AG09309 (cell line): ENCODE data around the gene NEAT1.

Experiments
- DNase-seq: peaks from one replicate; pipeline ENCODE4 v3.0.0-alpha.2; 2010; ENCODE audit warnings: low read depth
- H3K4me3 ChIP-seq: 2 replicates; pipeline ENCODE4 v1.5.1; 2011; ENCODE audit warnings: mild to moderate bottlenecking, low read depth, low read length, moderate library complexity; ENCODE audit not compliant: control insufficient read depth
- CTCF ChIP-seq: IDR thresholded peaks from 2 replicates; pipeline ENCODE4 v1.5.1; 2011; ENCODE audit warnings: mild to moderate bottlenecking, low read depth, low read length, inconsistent platforms; ENCODE audit not compliant: insufficient read depth, control insufficient read depth; ENCODE audit errors: missing control alignments

The NEAT1 gene

DNA sequence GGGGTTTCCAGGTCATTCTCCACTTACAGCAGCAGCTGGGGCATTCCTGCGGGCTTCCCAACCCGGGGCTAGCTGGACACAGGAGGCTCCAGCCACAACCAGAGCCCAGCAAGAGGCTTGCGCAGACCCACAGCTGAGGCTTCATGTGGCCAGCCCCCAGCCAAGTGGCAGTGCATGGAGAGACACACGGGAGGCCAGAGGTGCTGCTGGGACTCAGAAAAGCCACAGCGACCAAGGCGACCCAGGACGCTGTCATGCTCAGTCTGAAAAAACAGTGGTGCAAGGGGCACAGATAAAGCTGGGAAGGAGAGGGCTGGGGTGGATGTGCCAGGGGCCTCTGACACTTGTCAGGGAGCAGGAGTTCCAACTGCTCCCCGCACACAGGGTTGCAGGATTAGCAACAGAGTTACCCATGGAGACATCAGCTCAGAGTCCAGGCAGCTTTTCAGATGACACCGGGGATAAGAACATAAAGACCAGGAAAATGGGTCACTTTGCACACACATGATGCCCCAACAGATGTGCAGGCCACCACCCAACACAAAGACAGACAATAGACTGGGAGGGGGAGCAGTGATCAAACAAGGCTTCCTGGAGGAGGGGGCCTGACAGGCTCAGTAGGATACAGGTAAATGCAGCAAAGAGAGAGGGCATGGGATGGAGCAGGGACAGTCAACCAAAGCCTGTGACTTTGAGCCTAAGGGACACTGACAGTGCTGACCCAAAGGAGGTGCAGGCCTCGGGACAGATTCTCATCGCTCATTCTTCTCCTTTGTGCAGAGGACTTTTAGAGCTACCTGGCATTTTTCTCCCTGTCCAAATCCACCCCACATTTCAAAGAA is 6.9 kb upstream of the NEAT1 start:
- TF ChIP-seq CTCF: no peak
- H3K4me3 ChIP-seq: peak overlapping the region; percentile 14
- DNase-seq: no peak

GRCh38 chr11:65416341-65416824 is 6.2 kb upstream of the NEAT1 start:
- peak; percentile 35 for DNase-seq
- H3K4me3 ChIP-seq: peak overlapping the region; percentile 14

GRCh38 chr11:65416841-65417701 is 5.5 kb upstream of the NEAT1 start:
- no peak for TF ChIP-seq CTCF
- DNase-seq: no peak
- H3K4me3 ChIP-seq: peak overlapping the region; percentile 14

More at GRCh38 chr11:65416341-65416824, 6.2 kb upstream of the NEAT1 start:
- peak; percentile 96 for TF ChIP-seq CTCF

GRCh38 chr11:65417702-65418430 is 4.7 kb upstream of the NEAT1 start:
- no peak for TF ChIP-seq CTCF
- peak overlapping the region; percentile 24; the same call in 1 of the 2 replicates for H3K4me3 ChIP-seq
- DNase-seq: no peak

- H3K4me3 ChIP-seq: peak overlapping the region; percentile 24
Observed at GRCh38 chr11:65418431-65418680, 4.2 kb upstream of the NEAT1 start.

More at GRCh38 chr11:65418431-65418680, 4.2 kb upstream of the NEAT1 start:
- no peak for DNase-seq
- TF ChIP-seq CTCF: no peak
